Measurements from ENCODE around the gene CNNM2. TPM values are rescaled to one million over a fixed set of nuclear protein-coding genes. Genes with fewer than 3 reads are reported as not detected.

The CNNM2 gene
- total RNA-seq, 1 experiment from 2014 or later: 23.1 TPM

DNA sequence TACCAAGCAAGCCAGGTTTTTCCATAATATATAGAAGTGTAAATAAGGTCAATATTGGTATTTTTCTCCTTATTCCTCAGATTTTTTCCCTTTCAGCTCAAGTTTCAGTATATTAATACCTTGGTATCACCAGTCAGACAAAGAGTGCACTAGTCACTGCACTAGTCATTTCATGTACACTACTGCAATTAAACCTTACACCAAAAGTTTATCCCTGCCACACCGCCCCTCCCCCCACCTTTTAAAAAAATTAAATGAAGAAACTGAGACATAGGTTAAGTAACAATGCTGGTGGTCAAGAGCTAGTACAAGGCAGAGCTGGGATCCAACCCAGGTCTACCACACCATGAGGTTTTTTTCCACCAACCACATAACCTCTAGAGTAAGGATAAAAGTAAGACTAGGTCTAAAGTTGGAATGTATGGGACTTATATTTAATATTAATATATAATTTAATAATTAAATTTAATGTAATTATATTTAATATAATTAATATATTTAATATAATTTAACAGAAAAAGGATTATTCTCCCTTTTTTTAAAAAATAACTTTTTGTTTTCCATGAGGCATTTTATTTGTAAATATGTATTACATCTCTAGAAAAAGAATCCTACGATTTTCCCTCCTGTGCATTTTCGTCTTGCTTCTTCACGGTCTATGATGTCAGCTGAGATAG, 206.5 kb downstream of the CNNM2 start:
- no peak overlapping the region for H3K9ac ChIP-seq (ENCODE audit: low read length)
- no peak overlapping the region for H3K4me2 ChIP-seq (ENCODE audit: low read length)
- H3K4me1 ChIP-seq (ENCODE audit: control insufficient read depth in 1 of 2, insufficient read depth in 2 of 2, low read length in 2 of 2): no peaks in the 10 kb centered on the region
- no peaks in the 10 kb centered on the region for H3K9me3 ChIP-seq (ENCODE audit: control insufficient read depth in 1 of 2, insufficient read depth in 1 of 2, low read depth in 1 of 2, low read length in 2 of 2)
- no peak overlapping the region for H3K27ac ChIP-seq (ENCODE audit: low read depth, low read length)
- peaks cover 29% of the 10 kb centered on the region for H3K79me2 ChIP-seq (ENCODE audit: insufficient read depth, low read length)
- H3K4me3 ChIP-seq (replicated peaks in 1 of 2; ENCODE audit: low read depth in 1 of 2, low read length in 2 of 2): no peak overlapping the region
- no peak overlapping the region for H2AFZ ChIP-seq (ENCODE audit: low read depth, low read length, poor library complexity, severe bottlenecking)
- no peaks in the 10 kb centered on the region for H3K27me3 ChIP-seq (ENCODE audit: insufficient read depth, low read length)
- no peak for DNase-seq (ENCODE audit: low read depth, low spot score)
- CTCF ChIA-PET: interaction anchor here (0.9 kb wide), 1 partner anchor 120 kb away, joined by 3 read pairs; no protein-coding TSS in a partner anchor
- POLR2A ChIA-PET: interaction anchor here (0.8 kb wide), 1 partner anchor 20 kb away, joined by 3 read pairs; no protein-coding TSS in a partner anchor
- H4K20me1 ChIP-seq (ENCODE audit: insufficient read depth): 0 out of 2 replicates have a peak, but pooled peaks cover 16% of the 10 kb centered on the region
- intact Hi-C loops (cut with micrococcal nuclease): no loop called here
- H3K9me2 ChIP-seq (ENCODE audit: insufficient read depth): no peaks in the 10 kb centered on the region
- no peak for ATAC-seq
- no peaks in the 10 kb centered on the region for H3K36me3 ChIP-seq (ENCODE audit: control insufficient read depth in 1 of 2, insufficient read depth in 2 of 2, low read length in 2 of 2)
- RAD21 ChIA-PET (ENCODE audit: low non-redundant PET in 1 of 2, low total read pairs in 2 of 2, uncharacterized antibody in 2 of 2, unreplicated experiment in 2 of 2): no interaction called here
- TF ChIP-seq, protein P1, sequence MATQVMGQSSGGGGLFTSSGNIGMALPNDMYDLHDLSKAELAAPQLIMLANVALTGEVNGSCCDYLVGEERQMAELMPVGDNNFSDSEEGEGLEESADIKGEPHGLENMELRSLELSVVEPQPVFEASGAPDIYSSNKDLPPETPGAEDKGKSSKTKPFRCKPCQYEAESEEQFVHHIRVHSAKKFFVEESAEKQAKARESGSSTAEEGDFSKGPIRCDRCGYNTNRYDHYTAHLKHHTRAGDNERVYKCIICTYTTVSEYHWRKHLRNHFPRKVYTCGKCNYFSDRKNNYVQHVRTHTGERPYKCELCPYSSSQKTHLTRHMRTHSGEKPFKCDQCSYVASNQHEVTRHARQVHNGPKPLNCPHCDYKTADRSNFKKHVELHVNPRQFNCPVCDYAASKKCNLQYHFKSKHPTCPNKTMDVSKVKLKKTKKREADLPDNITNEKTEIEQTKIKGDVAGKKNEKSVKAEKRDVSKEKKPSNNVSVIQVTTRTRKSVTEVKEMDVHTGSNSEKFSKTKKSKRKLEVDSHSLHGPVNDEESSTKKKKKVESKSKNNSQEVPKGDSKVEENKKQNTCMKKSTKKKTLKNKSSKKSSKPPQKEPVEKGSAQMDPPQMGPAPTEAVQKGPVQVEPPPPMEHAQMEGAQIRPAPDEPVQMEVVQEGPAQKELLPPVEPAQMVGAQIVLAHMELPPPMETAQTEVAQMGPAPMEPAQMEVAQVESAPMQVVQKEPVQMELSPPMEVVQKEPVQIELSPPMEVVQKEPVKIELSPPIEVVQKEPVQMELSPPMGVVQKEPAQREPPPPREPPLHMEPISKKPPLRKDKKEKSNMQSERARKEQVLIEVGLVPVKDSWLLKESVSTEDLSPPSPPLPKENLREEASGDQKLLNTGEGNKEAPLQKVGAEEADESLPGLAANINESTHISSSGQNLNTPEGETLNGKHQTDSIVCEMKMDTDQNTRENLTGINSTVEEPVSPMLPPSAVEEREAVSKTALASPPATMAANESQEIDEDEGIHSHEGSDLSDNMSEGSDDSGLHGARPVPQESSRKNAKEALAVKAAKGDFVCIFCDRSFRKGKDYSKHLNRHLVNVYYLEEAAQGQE (IDR thresholded peaks at IDR 0.05; ENCODE audit: low read depth): no peak
- no peak for TF ChIP-seq CBX3 (IDR thresholded peaks at IDR 0.05; ENCODE audit: low read depth)
- TF ChIP-seq ZNF274 (IDR thresholded peaks at IDR 0.05; ENCODE audit: low read depth, low read length): no peak
- TF ChIP-seq, protein P2, sequence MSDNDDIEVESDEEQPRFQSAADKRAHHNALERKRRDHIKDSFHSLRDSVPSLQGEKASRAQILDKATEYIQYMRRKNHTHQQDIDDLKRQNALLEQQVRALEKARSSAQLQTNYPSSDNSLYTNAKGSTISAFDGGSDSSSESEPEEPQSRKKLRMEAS (IDR thresholded peaks at IDR 0.05): no peak
- TF ChIP-seq SP1 (IDR thresholded peaks at IDR 0.05; ENCODE audit: low read depth): no peak
- TF ChIP-seq, protein P3, sequence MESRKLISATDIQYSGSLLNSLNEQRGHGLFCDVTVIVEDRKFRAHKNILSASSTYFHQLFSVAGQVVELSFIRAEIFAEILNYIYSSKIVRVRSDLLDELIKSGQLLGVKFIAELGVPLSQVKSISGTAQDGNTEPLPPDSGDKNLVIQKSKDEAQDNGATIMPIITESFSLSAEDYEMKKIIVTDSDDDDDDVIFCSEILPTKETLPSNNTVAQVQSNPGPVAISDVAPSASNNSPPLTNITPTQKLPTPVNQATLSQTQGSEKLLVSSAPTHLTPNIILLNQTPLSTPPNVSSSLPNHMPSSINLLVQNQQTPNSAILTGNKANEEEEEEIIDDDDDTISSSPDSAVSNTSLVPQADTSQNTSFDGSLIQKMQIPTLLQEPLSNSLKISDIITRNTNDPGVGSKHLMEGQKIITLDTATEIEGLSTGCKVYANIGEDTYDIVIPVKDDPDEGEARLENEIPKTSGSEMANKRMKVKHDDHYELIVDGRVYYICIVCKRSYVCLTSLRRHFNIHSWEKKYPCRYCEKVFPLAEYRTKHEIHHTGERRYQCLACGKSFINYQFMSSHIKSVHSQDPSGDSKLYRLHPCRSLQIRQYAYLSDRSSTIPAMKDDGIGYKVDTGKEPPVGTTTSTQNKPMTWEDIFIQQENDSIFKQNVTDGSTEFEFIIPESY (IDR thresholded peaks at IDR 0.05; ENCODE audit: extremely low read depth, insufficient replicate concordance, low read length): no peak
- TF ChIP-seq FOSL1 (IDR thresholded peaks at IDR 0.05; ENCODE audit: low read depth): no peak
- TF ChIP-seq ELF1 (IDR thresholded peaks at IDR 0.05; ENCODE audit: borderline replicate concordance, low read depth): no peak
- TF ChIP-seq POLR2A (IDR thresholded peaks at IDR 0.05; ENCODE audit: borderline replicate concordance, extremely low read depth, insufficient read depth, insufficient read length): no peak
- no peak for TF ChIP-seq EZH2phosphoT487 (IDR thresholded peaks at IDR 0.05; ENCODE audit: borderline replicate concordance)
- no peak for TF ChIP-seq POLR2AphosphoS5 (IDR thresholded peaks at IDR 0.05; ENCODE audit: low read depth, low read length)
- TF ChIP-seq JUND (IDR thresholded peaks at IDR 0.05): no peak
- no TSS peak for BruUV-seq (replicated peaks)
